GM23338 (cell line): ENCODE results near the gene MECP2.

Source experiments
- EZH2 ChIP-seq: fragments of 200-600 bp; sonication (generic); IDR thresholded peaks from one replicate; pipeline ENCODE4 v1.8.0; 2017; ENCODE audit warnings: antibody characterized with exemption, mild to moderate bottlenecking, low read depth; ENCODE audit not compliant: unreplicated experiment
- JUNB ChIP-seq: IDR thresholded peaks from one replicate; pipeline ENCODE4 v1.6.1; 2016; ENCODE audit warnings: antibody characterized with exemption; ENCODE audit not compliant: unreplicated experiment
- TF ChIP-seq, protein P1 (sequence below), 2 experiments: fragments of 200-600 bp in 1 of 2; sonication (generic) in 1 of 2; conservative IDR thresholded peaks; 2 replicates each; pipeline versions ENCODE4 v1.5.1 to v1.6.1; 2016 to 2017; ENCODE audit warnings: antibody characterized with exemption in 2 of 2, low read depth in 2 of 2, mild to moderate bottlenecking in 2 of 2, moderate library complexity in 1 of 2

DNA sequence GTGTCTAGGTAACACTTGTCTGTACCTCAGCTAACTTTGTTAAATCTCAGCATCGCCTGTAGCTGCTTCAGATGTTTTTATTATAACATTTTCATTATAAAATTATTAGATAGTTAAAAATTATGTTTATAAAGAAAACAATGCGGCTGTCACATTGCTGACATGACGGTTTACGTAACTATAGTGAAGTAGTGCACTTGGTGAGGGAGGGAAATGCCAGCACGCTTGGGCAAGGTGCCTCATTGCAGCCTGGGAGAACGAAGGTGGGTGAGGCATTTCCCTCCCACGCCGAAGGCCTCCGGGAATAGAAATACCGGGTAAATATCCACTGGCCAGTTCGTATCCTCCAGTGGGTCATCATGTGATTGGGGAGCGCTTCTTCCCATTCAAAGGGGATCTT, 109.0 kb downstream of the MECP2 start:
- TF ChIP-seq, protein P1, sequence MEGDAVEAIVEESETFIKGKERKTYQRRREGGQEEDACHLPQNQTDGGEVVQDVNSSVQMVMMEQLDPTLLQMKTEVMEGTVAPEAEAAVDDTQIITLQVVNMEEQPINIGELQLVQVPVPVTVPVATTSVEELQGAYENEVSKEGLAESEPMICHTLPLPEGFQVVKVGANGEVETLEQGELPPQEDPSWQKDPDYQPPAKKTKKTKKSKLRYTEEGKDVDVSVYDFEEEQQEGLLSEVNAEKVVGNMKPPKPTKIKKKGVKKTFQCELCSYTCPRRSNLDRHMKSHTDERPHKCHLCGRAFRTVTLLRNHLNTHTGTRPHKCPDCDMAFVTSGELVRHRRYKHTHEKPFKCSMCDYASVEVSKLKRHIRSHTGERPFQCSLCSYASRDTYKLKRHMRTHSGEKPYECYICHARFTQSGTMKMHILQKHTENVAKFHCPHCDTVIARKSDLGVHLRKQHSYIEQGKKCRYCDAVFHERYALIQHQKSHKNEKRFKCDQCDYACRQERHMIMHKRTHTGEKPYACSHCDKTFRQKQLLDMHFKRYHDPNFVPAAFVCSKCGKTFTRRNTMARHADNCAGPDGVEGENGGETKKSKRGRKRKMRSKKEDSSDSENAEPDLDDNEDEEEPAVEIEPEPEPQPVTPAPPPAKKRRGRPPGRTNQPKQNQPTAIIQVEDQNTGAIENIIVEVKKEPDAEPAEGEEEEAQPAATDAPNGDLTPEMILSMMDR (conservative IDR thresholded peaks at IDR 0.05; ENCODE audit: low read depth in 2 of 2), result no peak
- TF ChIP-seq JUNB (no peak), EZH2 (no peak)
